Esophagus muscularis mucosa (tissue), 4 donors: Measurements from ENCODE around the gene NCF4. TPM values are rescaled to one million over a fixed set of nuclear protein-coding genes. Genes with fewer than 3 reads are reported as not detected.

Experiments
- DNase-seq: peaks from one replicate; pipeline ENCODE4 v3.0.0-alpha.2; 2017; ENCODE audit errors: extremely low spot score
- H3K27ac ChIP-seq, 4 donors: fragments of 200-600 bp; sonication (generic); replicated peaks in 1 of 4; 1 replicate in 3 of 4; 2 replicates in 1 of 4; pipeline ENCODE4 v1.5.1; 2016 to 2019; ENCODE audit warnings: mild to moderate bottlenecking in 1 of 4
- H3K27me3 ChIP-seq, 4 donors: fragments of 200-600 bp; sonication (generic); one replicate each; pipeline versions ENCODE4 v1.5.1 to v1.6.0; 2016 to 2019
- H3K36me3 ChIP-seq, 4 donors: fragments of 200-600 bp; sonication (generic); one replicate each; pipeline ENCODE4 v1.5.1; 2016 to 2019
- H3K4me1 ChIP-seq, 4 donors: fragments of 200-600 bp; sonication (generic); one replicate each; pipeline ENCODE4 v1.5.1; 2016 to 2019
- H3K4me3 ChIP-seq, 4 donors: fragments of 200-600 bp; sonication (generic); 1 replicate in 2 of 4; 2 replicates in 2 of 4; pipeline ENCODE4 v1.5.1; 2016 to 2019; ENCODE audit warnings: mild to moderate bottlenecking in 4 of 4, moderate library complexity in 1 of 4
- H3K9me3 ChIP-seq, 4 donors: fragments of 200-600 bp; sonication (generic); 1 replicate in 3 of 4; 2 replicates in 1 of 4; pipeline ENCODE4 v1.5.1; 2016 to 2019
- EP300 ChIP-seq: sonication (generic); formaldehyde crosslinking; IDR thresholded peaks from one replicate; pipeline ENCODE4 v1.6.1; 2017; ENCODE audit warnings: antibody characterized with exemption
- POLR2A ChIP-seq: fragments of 450-650 bp; IDR thresholded peaks from one replicate; pipeline ENCODE4 v1.6.1; 2017; ENCODE audit warnings: antibody characterized with exemption, moderate library complexity, mild to moderate bottlenecking, low read depth
- POLR2AphosphoS5 ChIP-seq, 2 donors: sonication (generic); formaldehyde crosslinking; IDR thresholded peaks; one replicate each; pipeline ENCODE4 v1.6.1; 2017; ENCODE audit warnings: antibody characterized with exemption in 2 of 2
- WGBS: methylation state at CpG from one replicate; pipeline ENCODE4 v1.1.5; 2018; 5-methylcytosine and 5-hydroxymethylcytosine counted together
- intact Hi-C: fragments of 100-400 bp; cut with DNase I; formaldehyde crosslinking; loops from one replicate; pipeline ENCODE4 v1.15.1; 2023
- total RNA-seq, 4 donors: library from RNA; depleted of rRNA; stranded (reverse); fragments of >200 nt; gene quantifications; one replicate each; pipeline versions ENCODE4 v1.1.0 to v1.2.1, GENCODE V29; 2016
- TF ChIP-seq, protein P1 (sequence below), 3 experiments: fragments of 200-600 bp in 2 of 3; fragments of 450-650 bp in 1 of 3; sonication (generic) in 2 of 3; IDR thresholded peaks; one replicate each; pipeline ENCODE4 v1.5.1; 2017 to 2019; ENCODE audit warnings: antibody characterized with exemption in 3 of 3, mild to moderate bottlenecking in 2 of 3, moderate library complexity in 1 of 3

NCF4 gene
- total RNA-seq, 4 donors from 2014 or later, result 8.4 to 26.0 (median 14.2) TPM

DNA sequence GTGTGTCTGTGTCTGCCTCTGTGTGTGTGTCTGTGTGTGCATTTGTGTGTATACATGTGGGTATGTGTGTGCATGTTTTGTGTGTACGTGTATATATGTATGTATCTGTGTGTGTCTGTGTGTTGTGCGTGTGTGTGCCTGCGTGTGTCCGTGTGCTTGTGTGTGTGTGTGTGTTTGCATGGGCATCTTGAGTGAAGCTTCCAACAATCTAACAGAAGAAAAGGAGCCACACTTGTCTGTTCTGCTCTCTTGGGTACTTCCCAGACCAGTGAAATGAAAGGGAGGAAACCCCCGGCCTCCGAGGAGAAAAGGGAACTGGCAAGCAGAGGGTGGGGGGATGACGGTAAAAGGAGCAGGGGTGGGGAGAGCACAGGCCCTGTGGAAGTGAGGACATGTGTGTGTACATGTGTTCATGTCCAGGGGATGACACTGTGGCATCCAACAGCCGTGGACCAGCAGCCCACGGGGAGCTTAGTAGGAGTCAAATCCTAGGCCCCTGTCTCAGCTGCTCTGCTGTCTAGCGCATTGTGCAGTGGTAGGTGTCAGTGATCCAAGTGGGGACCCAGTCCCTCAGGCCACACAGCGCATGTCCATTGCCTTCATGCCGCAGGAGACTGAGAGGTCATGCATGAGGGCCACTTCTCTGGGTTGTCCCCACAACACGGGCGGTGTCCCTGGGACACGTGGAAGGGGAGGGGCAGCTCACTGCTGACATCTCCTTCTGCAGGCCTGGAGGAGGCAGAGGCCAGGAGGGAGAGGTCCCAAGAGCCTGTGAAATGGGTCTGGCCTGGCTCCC lies 60.7 kb downstream of the NCF4 start:
- WGBS, result 69% methylated on average over 15 of the region's 15 CpGs
- no peak for DNase-seq
- intact Hi-C loops, result no loop called here
- Histone ChIP-seq H3K9me3 (peaks cover 0 to 9% (median 5%) of the 10 kb centered on the region in 4 donors), H3K4me3 (no peak overlapping the region), H3K36me3 (peaks cover 0 to 6% (median 0%) of the 10 kb centered on the region in 4 donors), H3K27ac (no peak overlapping the region), H3K4me1 (peaks cover 0 to 12% (median 7%) of the 10 kb centered on the region in 4 donors), H3K27me3 (peaks cover 0 to 57% (median 0%) of the 10 kb centered on the region in 4 donors)
- TF ChIP-seq EP300 (no peak), POLR2AphosphoS5 (IDR thresholded peaks at IDR 0.05) (no peak), POLR2A (no peak)
- TF ChIP-seq, protein P1, sequence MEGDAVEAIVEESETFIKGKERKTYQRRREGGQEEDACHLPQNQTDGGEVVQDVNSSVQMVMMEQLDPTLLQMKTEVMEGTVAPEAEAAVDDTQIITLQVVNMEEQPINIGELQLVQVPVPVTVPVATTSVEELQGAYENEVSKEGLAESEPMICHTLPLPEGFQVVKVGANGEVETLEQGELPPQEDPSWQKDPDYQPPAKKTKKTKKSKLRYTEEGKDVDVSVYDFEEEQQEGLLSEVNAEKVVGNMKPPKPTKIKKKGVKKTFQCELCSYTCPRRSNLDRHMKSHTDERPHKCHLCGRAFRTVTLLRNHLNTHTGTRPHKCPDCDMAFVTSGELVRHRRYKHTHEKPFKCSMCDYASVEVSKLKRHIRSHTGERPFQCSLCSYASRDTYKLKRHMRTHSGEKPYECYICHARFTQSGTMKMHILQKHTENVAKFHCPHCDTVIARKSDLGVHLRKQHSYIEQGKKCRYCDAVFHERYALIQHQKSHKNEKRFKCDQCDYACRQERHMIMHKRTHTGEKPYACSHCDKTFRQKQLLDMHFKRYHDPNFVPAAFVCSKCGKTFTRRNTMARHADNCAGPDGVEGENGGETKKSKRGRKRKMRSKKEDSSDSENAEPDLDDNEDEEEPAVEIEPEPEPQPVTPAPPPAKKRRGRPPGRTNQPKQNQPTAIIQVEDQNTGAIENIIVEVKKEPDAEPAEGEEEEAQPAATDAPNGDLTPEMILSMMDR (IDR thresholded peaks at IDR 0.05), result no peak

GRCh38 chr22:36922105-36922608 lies 61.4 kb downstream of the NCF4 start:
- intact Hi-C loops, result no loop called here
- no peak for DNase-seq
- Histone ChIP-seq H3K4me3 (no peak overlapping the region), H3K27me3 (peaks cover 0 to 63% (median 0%) of the 10 kb centered on the region in 4 donors), H3K27ac (no peak overlapping the region), H3K36me3 (peaks cover 0 to 6% (median 0%) of the 10 kb centered on the region in 4 donors), H3K4me1 (peaks cover 0 to 12% (median 7%) of the 10 kb centered on the region in 4 donors), H3K9me3 (peaks cover 0 to 9% (median 5%) of the 10 kb centered on the region in 4 donors)
- WGBS, result 30% methylated on average over 8 of the region's 10 CpGs
- TF ChIP-seq POLR2A (no peak), POLR2AphosphoS5 (IDR thresholded peaks at IDR 0.05) (no peak), EP300 (no peak)
- TF ChIP-seq, protein P1 (IDR thresholded peaks at IDR 0.05), result no peak

DNA sequence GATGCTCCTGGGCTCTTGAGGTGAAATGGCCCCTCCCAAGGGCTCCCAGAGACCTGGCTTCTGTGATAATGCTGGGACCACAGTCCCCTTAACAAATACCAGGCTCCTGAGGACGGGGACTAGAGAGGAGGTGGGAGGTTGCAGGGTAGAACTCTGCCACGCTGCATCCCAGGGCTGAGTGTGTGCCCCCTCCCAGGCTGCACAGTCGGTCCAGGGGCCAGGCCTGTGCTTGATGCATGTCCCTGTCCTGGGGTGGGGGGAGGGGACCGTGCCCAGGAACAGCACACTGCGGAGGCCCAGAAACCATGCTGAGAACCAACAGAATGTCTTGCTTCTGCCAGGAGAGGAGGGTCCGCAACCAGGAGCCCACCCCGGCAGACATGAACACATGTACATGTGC lies 61.9 kb downstream of the NCF4 start:
- Histone ChIP-seq H3K4me3 (no peak overlapping the region), H3K36me3 (peaks cover 0 to 6% (median 0%) of the 10 kb centered on the region in 4 donors), H3K27ac (no peak overlapping the region), H3K4me1 (peaks cover 0 to 12% (median 7%) of the 10 kb centered on the region in 4 donors), H3K27me3 (peaks cover 0 to 68% (median 0%) of the 10 kb centered on the region in 4 donors), H3K9me3 (peaks cover 0 to 9% (median 5%) of the 10 kb centered on the region in 4 donors)
- DNase-seq, result no peak
- intact Hi-C loops, result no loop called here
- no peak for TF ChIP-seq POLR2AphosphoS5 (IDR thresholded peaks at IDR 0.05)
- TF ChIP-seq, protein P1 (IDR thresholded peaks at IDR 0.05), result no peak
- no peak for TF ChIP-seq EP300
- TF ChIP-seq POLR2A, result no peak
- 100% methylated on average over 2 of the region's 7 CpGs for WGBS

GRCh38 chr22:36923131-36923788 lies 62.5 kb downstream of the NCF4 start:
- 90% methylated on average over 18 of the region's 21 CpGs for WGBS
- no peak overlapping the region for H3K4me3 ChIP-seq
- H3K27me3 ChIP-seq, result peaks cover 0 to 72% (median 0%) of the 10 kb centered on the region in 4 donors
- H3K36me3 ChIP-seq, result peaks cover 0 to 6% (median 0%) of the 10 kb centered on the region in 4 donors
- DNase-seq, result no peak
- H3K9me3 ChIP-seq, result peaks cover 0 to 9% (median 5%) of the 10 kb centered on the region in 4 donors
- intact Hi-C loops, result no loop called here
- H3K27ac ChIP-seq, result no peak overlapping the region
- H3K4me1 ChIP-seq, result peaks cover 0 to 12% (median 7%) of the 10 kb centered on the region in 4 donors
- TF ChIP-seq POLR2A, result no peak
- TF ChIP-seq, protein P1 (IDR thresholded peaks at IDR 0.05), result no peak
- TF ChIP-seq POLR2AphosphoS5 (IDR thresholded peaks at IDR 0.05), result no peak
- no peak for TF ChIP-seq EP300
